NCI-H2107 treated with DMSO at 0.1 percent for 48 hours (cell line): ENCODE results near the gene ANO1.

Experiments used
- DNase-seq: peaks from one replicate; lab custom pipeline; 2025; ENCODE audit not compliant: unreplicated experiment; lab: John Stamatoyannopoulos, UW

Gene ANO1

DNA sequence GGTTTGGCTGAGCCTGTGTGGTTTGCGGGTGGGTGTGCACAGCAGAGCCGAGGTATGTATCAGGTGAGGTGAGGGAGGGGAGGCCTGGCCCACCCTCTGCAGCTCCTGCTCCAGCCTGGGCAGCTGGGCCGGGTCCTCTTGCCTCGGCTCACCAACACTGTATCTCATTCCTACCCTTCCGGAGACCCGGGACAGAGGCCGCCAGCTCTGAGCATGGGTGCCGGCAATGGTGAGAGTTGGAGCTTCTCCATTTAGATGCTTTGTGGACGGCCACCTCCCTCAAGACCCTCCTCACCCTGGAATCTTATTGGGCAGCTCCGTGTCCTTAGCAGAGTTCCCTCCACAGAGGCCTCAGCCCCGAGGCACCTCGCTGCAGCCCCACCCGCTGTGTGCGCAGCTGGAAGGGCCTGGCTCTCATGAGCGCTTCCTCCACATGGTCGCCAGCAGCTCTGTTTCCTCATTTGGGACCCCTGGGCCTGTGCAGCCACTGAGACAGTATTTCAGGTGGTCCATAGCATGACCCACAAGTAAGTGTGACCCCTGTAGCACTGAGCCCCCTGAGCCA is 55.7 kb downstream of the ANO1 start:
- no peak for DNase-seq

DNA sequence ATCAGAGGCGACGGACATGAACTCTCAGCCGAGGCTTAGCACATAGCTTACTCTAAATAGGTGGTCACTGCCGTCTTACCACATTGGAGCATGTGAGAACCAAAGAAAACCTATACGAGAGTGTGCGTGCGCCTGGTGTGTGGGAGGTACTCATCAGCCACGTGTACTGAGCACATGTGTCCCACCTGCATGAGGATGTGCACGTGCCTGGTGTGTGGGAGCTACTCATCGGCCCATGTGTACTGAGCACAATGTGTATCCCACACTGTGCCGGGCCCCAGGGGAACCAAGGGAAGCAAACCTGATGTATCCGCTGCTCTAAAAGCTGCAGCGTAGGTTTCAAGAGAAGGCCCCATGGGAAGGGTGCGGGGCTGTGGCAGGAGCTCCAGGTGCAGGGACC is 56.4 kb downstream of the ANO1 start:
- DNase-seq = peak; percentile 92

DNA sequence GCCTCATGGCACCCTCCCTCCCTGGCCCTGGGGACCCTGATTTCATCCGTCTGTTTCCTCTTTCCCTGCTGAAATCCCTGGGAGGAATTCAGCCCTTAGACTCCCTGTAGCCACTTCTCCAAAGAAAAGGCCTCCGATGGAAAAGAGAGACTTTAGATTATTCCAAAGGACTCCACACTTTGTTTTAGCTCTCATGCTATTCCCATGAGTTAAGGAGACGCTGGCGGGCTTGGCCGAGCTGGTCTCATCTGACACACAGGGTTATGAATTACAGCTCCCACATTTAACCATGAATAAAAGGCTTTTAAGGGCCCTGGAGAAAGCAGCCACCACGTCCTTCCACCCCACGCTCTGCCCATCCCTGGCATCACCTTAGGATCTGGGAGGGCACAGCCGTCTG is 57.0 kb downstream of the ANO1 start:
- peak; percentile 75 for DNase-seq

DNA sequence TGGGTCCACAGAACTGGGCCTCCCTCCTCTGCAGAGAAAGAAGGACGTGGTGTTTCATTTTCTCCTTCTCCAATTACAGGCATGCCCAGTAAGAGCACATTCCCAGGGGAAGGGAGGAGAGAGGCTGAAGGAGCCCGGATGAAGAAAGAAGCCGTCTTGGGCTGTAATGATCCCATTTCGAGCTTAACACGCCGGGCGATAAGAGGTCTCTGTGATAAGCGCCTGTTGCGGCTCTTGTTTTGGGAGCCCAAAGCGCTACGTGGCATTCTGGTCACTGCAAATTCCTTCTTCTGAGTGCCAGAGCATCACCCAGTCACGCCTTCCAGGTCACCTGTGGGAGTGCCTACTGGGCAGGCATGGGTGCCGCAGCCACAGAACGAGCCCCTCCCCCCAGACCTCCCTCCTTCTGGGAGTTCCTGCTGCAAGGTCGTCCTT is 57.5 kb downstream of the ANO1 start:
- DNase-seq = peak; percentile 89

- no peak for DNase-seq
These were observed 59.3 kb downstream of the ANO1 start for GRCh38 chr11:70137383-70137782.

DNA sequence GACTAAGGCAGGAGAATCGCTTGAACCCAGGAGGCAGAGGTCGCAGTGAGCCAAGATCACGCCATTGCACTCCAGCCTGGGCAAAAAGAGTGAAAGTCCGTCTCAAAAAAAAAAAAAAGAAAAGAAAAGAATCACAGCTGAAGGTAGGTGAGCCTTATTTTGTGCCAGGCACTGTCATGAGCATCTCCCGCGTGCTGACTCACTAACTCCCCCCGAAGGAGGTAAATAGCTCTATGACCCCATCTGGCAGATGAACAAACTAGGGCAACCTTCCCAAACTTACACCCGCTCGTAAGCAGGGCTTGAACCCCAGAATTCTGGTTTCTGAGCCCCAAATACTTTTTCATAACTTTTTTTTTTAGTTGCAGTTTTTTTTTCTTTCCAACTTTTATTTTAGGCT is 60.3 kb downstream of the ANO1 start:
- no peak for DNase-seq

DNA sequence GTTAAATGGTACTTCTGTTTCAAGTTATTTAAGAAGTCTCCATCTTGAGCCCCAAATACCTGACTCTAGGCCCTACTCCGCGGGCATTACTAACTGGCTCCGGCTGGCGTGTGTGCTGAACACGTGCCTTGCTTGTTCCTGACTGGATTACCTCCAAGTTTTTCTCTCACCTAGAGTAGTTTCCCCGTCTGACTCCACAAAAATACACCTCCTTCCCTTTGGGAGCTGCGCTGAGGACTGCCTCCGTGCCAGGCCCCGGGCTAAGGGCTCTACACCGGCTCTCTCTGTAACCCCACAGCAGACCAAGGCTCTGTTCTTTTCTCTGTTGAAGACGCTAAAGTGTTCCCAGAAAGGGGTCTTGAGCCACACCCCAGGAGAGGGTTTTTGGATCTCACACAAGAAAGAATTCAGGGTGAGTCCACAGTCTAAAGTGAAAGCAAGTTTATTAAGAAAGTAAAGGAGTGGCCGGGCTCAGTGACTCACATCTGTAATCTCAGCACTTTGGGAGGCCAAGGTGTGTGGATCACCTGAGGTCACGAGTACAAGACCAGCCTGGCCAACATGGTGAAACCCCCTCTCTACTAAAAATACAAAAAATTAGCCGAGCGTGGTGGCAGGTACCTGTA is 61.8 kb downstream of the ANO1 start:
- DNase-seq = no peak

- DNase-seq = no peak
These were observed 62.8 kb downstream of the ANO1 start for GRCh38 chr11:70140711-70141485.

- peak; percentile 87 for DNase-seq
These were observed 63.5 kb downstream of the ANO1 start for GRCh38 chr11:70141486-70142220.

DNA sequence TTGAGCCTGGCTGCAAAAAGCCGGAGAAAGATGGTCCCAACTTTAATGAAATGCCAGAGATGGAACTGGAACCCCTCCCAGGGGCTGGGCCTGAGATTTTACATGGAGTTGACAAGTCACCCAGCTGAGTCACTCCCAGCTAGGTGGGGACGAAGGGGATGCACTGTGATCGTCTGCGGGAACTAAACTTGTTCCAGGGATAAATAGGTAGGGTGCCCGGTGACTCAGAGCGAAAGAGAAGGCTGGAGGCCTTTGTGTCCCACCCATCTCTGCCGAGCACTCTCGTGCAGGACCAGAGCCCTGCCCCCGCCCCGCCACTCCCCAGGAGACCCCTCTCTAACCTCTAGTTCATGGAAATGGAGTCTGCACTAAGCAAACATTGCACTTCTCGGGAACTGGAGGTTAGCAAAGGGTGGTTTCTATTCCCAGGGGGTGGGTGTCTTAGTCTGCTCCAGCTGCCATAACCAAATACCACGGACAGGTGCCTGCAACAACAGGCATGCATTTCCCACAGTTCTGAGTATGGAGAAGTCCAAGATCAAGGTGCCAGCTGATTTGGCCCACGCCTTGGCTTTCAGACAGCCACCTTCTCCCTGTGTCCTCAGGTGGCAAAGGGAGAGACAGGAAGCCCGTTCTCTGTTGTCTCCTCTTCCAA is 64.2 kb downstream of the ANO1 start:
- peak; percentile 95 for DNase-seq

- no peak for DNase-seq
These were observed 66.1 kb downstream of the ANO1 start for GRCh38 chr11:70144262-70144661.

DNA sequence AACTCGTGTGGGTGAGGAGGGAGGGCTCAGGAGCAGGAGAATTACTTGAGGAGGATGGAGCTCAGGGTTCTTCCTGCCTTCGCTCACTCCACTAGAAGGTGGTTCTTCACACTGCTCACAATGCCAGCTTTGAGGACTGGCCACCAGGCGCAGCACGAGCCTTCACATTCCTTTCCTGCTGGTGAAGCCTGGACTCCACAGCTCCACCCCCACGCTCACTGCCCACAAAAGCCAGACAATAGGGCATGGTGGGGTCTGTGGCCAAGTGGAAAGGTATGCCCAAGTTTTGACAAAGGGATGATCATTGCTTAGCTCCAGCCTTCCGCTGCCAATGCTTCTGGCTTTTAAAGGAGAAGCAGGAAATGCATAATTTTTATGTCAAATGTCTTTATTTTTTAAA is 67.0 kb downstream of the ANO1 start:
- no peak for DNase-seq

DNA sequence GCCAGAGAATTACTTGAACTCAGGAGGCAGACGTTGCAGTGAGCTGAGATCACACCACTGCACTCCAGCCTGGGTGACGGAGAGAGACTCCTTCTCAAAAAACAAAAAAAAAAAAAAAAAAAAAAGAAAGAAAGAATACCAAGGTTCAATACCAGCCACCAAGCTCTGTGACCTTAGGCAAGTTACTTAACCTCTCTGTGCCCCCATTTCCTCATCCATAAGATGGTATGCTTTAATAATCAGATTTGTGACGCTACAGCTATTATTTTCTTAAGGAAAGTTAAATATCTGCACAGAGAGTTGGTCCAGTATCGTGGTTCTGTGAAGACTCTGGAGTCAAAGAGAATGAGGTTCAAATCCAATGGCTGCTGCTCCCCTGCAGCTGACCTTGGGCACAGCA is 67.7 kb downstream of the ANO1 start:
- no peak for DNase-seq

GRCh38 chr11:70146299-70146698 is 68.2 kb downstream of the ANO1 start:
- no peak for DNase-seq

GRCh38 chr11:70146895-70147520 is 68.9 kb downstream of the ANO1 start:
- peak; percentile 34 for DNase-seq

DNA sequence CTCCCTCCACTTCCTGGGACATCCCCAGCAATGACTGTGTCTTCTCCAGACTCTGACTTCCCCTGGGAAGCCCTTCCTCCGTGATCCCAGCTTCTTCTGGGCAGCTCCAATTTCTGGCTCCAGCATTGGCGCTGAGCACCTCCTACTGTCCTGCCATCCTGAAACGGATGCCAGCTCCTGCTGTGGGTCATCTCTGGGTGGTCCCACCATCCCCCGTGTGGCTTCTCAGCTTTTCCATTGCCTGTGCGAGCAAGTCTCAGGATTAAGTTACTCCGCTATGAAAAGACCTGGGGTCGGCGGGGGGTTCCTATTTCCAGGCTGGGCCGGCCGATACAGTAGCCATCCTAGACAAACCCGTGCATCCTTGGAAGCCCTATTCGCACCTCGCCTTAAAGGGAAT is 69.6 kb downstream of the ANO1 start:
- DNase-seq = no peak

DNA sequence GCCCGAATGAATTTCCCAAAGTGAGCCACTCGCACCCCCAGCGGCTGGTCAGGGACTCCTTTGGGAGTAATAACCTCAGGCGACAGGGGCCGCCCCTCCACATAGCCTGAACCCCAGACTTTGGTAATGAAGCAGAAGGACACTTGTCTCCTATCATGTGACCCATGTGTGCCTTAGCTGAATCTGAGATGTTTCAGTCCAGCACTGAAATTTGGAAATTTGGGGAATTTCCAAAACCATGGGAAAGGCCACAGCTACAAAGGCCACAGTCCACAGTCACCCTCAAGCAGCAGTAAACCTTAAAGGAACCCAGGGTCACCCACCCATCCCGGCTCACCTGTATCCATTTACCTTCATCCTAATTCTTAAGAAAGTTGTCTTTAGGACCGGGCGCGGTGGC is 73.6 kb downstream of the ANO1 start:
- no peak for DNase-seq

GRCh38 chr11:70153133-70153727 is 75.1 kb downstream of the ANO1 start:
- no peak for DNase-seq

DNA sequence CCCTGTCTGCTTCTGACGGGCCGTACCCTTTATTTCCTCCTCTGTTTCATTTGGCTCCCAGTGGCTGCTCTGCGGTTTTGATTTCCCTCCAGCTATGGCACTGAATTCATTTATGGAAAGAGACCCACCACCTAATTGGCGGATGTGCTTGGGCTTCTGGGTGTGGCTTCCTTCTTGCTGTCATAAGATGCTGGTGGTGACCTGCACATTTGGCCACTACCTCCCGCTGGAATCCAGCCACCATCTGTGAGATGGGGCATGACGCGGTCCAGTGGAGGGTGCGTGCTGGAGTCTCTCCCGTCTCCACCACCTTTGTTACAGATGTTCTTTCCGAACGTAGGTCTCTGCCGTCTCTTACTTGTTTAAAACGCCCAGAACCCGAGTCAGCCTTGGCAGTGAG is 77.3 kb downstream of the ANO1 start:
- no peak for DNase-seq

- DNase-seq = no peak
These were observed 78.3 kb downstream of the ANO1 start for GRCh38 chr11:70156291-70157037.
